ENCODE results near the gene SMG6.

DNA sequence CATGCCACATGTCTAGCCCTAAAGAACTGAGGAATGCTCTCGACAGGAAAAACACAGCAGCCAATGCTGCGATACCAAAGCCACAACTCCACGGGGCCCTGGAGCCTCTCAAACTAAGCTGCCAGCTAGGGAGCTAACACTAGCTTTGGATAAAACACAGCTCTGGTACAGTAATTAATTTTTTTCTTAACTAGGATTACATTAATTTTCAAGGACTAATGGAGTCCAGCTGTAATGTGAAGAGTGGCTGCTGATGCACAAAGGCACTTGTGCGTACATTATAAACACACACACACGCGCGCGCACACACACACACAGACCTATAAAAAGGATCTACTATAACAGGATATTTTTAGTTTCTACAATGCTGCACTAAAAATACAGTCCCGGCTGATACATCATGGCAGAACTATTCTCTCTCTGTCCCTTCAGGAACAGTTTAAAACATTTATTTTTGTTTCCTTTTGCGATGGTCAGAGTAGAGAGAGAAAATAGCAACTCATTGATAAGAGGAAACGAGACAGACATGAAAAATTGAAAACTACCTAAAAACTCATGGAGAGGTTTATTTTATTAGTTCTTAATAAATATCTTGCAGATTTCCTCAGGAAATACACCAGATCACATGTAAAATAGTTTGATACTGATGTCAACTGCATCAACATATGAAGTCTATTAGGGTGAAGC lies 88.5 kb downstream of the SMG6 start:
- TF ChIP-seq POLR2A (IDR thresholded peaks at IDR 0.05), result no peak
- TF ChIP-seq, protein P1, sequence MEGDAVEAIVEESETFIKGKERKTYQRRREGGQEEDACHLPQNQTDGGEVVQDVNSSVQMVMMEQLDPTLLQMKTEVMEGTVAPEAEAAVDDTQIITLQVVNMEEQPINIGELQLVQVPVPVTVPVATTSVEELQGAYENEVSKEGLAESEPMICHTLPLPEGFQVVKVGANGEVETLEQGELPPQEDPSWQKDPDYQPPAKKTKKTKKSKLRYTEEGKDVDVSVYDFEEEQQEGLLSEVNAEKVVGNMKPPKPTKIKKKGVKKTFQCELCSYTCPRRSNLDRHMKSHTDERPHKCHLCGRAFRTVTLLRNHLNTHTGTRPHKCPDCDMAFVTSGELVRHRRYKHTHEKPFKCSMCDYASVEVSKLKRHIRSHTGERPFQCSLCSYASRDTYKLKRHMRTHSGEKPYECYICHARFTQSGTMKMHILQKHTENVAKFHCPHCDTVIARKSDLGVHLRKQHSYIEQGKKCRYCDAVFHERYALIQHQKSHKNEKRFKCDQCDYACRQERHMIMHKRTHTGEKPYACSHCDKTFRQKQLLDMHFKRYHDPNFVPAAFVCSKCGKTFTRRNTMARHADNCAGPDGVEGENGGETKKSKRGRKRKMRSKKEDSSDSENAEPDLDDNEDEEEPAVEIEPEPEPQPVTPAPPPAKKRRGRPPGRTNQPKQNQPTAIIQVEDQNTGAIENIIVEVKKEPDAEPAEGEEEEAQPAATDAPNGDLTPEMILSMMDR (IDR thresholded peaks at IDR 0.05), result no peak

Data from heart left ventricle (tissue), 13 donors.